T-helper 2 cell (primary cell): ENCODE data around the gene SLC38A11.
"Not testable (repeated sequence)": the region's sequence is repeated elsewhere in the genome, so short reads cannot be mapped to it uniquely, and the experiment has no call there.

Source experiments
- DNase-seq, 5 experiments: peaks; one replicate each; pipeline versions ENCODE4 v3.0.0 to v3.0.0-alpha.2; 2012 to 2022

SLC38A11 gene

GRCh38 chr2:164875334-164876205 lies 79.8 kb downstream of the SLC38A11 start:
- no peak for DNase-seq

- no peak for DNase-seq
Measured at GRCh38 chr2:164873210-164873908, 82.0 kb downstream of the SLC38A11 start.

GRCh38 chr2:164871404-164871803 lies 83.9 kb downstream of the SLC38A11 start:
- DNase-seq, result no peak

GRCh38 chr2:164869420-164869772 lies 85.9 kb downstream of the SLC38A11 start:
- no peak for DNase-seq

GRCh38 chr2:164868563-164869419 lies 86.5 kb downstream of the SLC38A11 start:
- DNase-seq, result no peak

GRCh38 chr2:164867779-164868397 lies 87.4 kb downstream of the SLC38A11 start:
- DNase-seq, result no peak

- DNase-seq, result not testable (repeated sequence)
Measured at GRCh38 chr2:164866381-164866780, 88.9 kb downstream of the SLC38A11 start.

- no peak for DNase-seq
Measured at GRCh38 chr2:164860694-164861042, 94.7 kb downstream of the SLC38A11 start.

GRCh38 chr2:164859906-164860693 lies 95.2 kb downstream of the SLC38A11 start:
- not testable (repeated sequence) for DNase-seq

- no peak for DNase-seq
Measured at GRCh38 chr2:164859251-164859818, 96.0 kb downstream of the SLC38A11 start.

- DNase-seq, result no peak
Measured at GRCh38 chr2:164852086-164852485, 103.2 kb downstream of the SLC38A11 start.

GRCh38 chr2:164850235-164850634 lies 105.1 kb downstream of the SLC38A11 start:
- no peak for DNase-seq

GRCh38 chr2:164849506-164849905 lies 105.8 kb downstream of the SLC38A11 start:
- no peak for DNase-seq

GRCh38 chr2:164847981-164848741 lies 107.2 kb downstream of the SLC38A11 start:
- DNase-seq, result no peak

- DNase-seq, result no peak
Measured at GRCh38 chr2:164847291-164847690, 108.0 kb downstream of the SLC38A11 start.

GRCh38 chr2:164846276-164846675 lies 109.0 kb downstream of the SLC38A11 start:
- no peak for DNase-seq
